GM18517 (cell line): ENCODE results near the gene YEATS2.
"Not testable (repeated sequence)": the region's sequence is repeated elsewhere in the genome, so short reads cannot be mapped to it uniquely, and the experiment has no call there.

ENCODE experiments used
- ATAC-seq: cut with Tn5 transposase; IDR thresholded peaks from one replicate; pipeline ENCODE4 v1.9.1; 2021; ENCODE audit warnings: mild to moderate bottlenecking, moderate library complexity; ENCODE audit not compliant: unreplicated experiment

YEATS2 gene

GRCh38 chr3:183775781-183776180 lies 78.2 kb downstream of the YEATS2 start:
- no peak for ATAC-seq

GRCh38 chr3:183776451-183776850 lies 78.9 kb downstream of the YEATS2 start:
- ATAC-seq, result not testable (repeated sequence)

- no peak for ATAC-seq
Measured at GRCh38 chr3:183777016-183777618, 79.5 kb downstream of the YEATS2 start.

GRCh38 chr3:183779896-183780465 lies 82.4 kb downstream of the YEATS2 start:
- no peak for ATAC-seq

- no peak for ATAC-seq
Measured at GRCh38 chr3:183781246-183781645, 83.6 kb downstream of the YEATS2 start.

- no peak for ATAC-seq
Measured at GRCh38 chr3:183782576-183783276, 85.1 kb downstream of the YEATS2 start.

- not testable (repeated sequence) for ATAC-seq
Measured at GRCh38 chr3:183784503-183784902, 86.9 kb downstream of the YEATS2 start.

GRCh38 chr3:183789826-183790225 lies 92.2 kb downstream of the YEATS2 start:
- no peak for ATAC-seq

- ATAC-seq, result no peak
Measured at GRCh38 chr3:183790700-183791099, 93.1 kb downstream of the YEATS2 start.

- ATAC-seq, result no peak
Measured at GRCh38 chr3:183792976-183793375, 95.4 kb downstream of the YEATS2 start.

- no peak for ATAC-seq
Measured at GRCh38 chr3:183794452-183794851, 96.9 kb downstream of the YEATS2 start.

GRCh38 chr3:183796372-183796771 lies 98.8 kb downstream of the YEATS2 start:
- no peak for ATAC-seq

GRCh38 chr3:183797996-183798395 lies 100.4 kb downstream of the YEATS2 start:
- ATAC-seq, result no peak

- ATAC-seq, result no peak
Measured at GRCh38 chr3:183799461-183799860, 101.9 kb downstream of the YEATS2 start.

GRCh38 chr3:183800243-183800863 lies 102.8 kb downstream of the YEATS2 start:
- no peak for ATAC-seq

GRCh38 chr3:183801601-183802000 lies 104.0 kb downstream of the YEATS2 start:
- no peak for ATAC-seq

- no peak for ATAC-seq
Measured at GRCh38 chr3:183802989-183803388, 105.4 kb downstream of the YEATS2 start.

- ATAC-seq, result no peak
Measured at GRCh38 chr3:183807209-183807728, 109.7 kb downstream of the YEATS2 start.

- ATAC-seq, result no peak
Measured at GRCh38 chr3:183807881-183808280, 110.3 kb downstream of the YEATS2 start.

GRCh38 chr3:183808355-183808754 lies 110.8 kb downstream of the YEATS2 start:
- ATAC-seq, result no peak

GRCh38 chr3:183809270-183809669 lies 111.7 kb downstream of the YEATS2 start:
- ATAC-seq, result no peak
